Measurements from ENCODE around the gene PRKAR1B.

PRKAR1B gene

DNA sequence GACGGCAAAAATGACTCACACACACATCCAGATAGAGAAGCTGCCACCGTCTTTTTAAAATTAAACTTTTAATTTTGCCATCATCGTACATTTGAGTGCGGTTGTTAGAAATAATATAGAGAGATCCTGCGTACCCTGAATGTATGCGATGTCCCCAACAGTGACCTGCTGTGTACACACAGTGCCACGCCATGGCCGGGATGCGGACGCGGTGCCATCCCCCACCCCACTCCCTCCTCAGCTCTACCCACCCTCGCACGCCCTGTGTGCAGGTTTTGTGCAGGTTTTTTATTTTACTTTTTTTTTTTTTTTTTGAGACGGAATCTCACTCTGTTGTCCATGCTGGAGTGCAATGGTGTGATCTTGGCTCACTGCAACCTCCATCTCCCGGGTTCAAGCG, 148.7 kb downstream of the PRKAR1B start:
- Histone ChIP-seq H3K9me3 (ENCODE audit: control insufficient read depth, insufficient read depth, low read depth, low read length) (no peaks in the 10 kb centered on the region), H3K4me3 (ENCODE audit: low read depth, low read length) (no peak overlapping the region), H3K4me1 (ENCODE audit: control insufficient read depth, insufficient read depth, low read length) (no peaks in the 10 kb centered on the region), H3K36me3 (ENCODE audit: control insufficient read depth in 2 of 2, insufficient read depth in 1 of 2, low read length in 2 of 2) (no peaks in the 10 kb centered on the region), H3K27ac (ENCODE audit: extremely low read depth, low read depth, low read length) (no peak overlapping the region)
- TF ChIP-seq HOXC10 (CRISPR knock-in tag; IDR thresholded peaks at IDR 0.05): no peak
- TF ChIP-seq ZNF837 (tag by site-specific recombination; IDR thresholded peaks at IDR 0.05): no peak
- TF ChIP-seq, protein P1, sequence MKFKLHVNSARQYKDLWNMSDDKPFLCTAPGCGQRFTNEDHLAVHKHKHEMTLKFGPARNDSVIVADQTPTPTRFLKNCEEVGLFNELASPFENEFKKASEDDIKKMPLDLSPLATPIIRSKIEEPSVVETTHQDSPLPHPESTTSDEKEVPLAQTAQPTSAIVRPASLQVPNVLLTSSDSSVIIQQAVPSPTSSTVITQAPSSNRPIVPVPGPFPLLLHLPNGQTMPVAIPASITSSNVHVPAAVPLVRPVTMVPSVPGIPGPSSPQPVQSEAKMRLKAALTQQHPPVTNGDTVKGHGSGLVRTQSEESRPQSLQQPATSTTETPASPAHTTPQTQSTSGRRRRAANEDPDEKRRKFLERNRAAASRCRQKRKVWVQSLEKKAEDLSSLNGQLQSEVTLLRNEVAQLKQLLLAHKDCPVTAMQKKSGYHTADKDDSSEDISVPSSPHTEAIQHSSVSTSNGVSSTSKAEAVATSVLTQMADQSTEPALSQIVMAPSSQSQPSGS (tag by site-specific recombination; IDR thresholded peaks at IDR 0.05; ENCODE audit: low read depth): no peak
- TF ChIP-seq ZFP69B (tag by site-specific recombination; IDR thresholded peaks at IDR 0.05): no peak
- no peak for TF ChIP-seq ZNF121 (tag by site-specific recombination; IDR thresholded peaks at IDR 0.05)
- TF ChIP-seq ZNF175 (tag by site-specific recombination; IDR thresholded peaks at IDR 0.05): no peak
- TF ChIP-seq ZNF433 (tag by site-specific recombination; IDR thresholded peaks at IDR 0.05; ENCODE audit: low read depth): no peak
- no peak for TF ChIP-seq ZNF544 (tag by site-specific recombination; IDR thresholded peaks at IDR 0.05)
- TF ChIP-seq ZNF169 (tag by site-specific recombination; IDR thresholded peaks at IDR 0.05): no peak
- no peak for TF ChIP-seq ZNF510 (tag by site-specific recombination; IDR thresholded peaks at IDR 0.05; ENCODE audit: insufficient replicate concordance)
- ChIA-PET CTCF (no interaction called here), POLR2A (no interaction called here)

DNA sequence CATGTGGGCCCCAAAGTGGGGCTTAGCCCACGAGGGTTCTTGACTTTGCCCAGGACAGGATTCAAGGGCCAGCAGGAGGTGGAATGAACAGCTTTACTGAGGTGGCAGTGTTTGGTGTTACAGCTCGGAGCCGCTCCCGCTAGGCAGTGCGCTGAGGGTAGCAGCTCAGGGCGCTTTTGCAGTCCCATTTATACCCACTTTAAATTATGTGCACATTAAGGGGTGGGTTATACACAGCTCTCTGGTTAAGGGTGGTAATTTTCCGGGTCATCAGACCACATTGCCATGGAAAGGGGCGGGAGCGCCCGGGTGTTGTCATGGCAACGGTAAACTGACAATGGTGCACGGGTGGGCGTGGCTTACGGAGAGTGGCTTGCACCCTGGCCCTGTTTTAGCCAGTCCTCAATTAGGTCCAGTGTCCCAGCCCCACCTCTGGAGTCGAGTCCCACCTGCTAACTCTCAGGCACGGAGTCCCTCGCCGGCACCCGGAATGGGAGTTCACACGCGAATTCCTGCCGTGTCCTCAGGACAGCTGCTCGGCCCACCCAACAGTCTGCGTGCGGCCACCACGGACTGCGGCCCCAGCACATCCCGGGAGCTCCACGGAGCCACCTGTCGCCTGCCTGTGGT, 149.2 kb downstream of the PRKAR1B start:
- CTCF ChIA-PET: no interaction called here
- peak; percentile 42; the same call in 1 of the 2 replicates for TF ChIP-seq SCRT2 (tag by site-specific recombination; IDR thresholded peaks at IDR 0.05)
- no peak for TF ChIP-seq ZNF23 (tag by site-specific recombination; IDR thresholded peaks at IDR 0.05; ENCODE audit: borderline replicate concordance)
- no peak for TF ChIP-seq MEIS1 (CRISPR knock-in tag; IDR thresholded peaks at IDR 0.05; ENCODE audit: borderline replicate concordance)
- TF ChIP-seq KLF17 (tag by site-specific recombination; IDR thresholded peaks at IDR 0.05): no peak
- no peak for TF ChIP-seq ZSCAN30 (tag by site-specific recombination; IDR thresholded peaks at IDR 0.05)

DNA sequence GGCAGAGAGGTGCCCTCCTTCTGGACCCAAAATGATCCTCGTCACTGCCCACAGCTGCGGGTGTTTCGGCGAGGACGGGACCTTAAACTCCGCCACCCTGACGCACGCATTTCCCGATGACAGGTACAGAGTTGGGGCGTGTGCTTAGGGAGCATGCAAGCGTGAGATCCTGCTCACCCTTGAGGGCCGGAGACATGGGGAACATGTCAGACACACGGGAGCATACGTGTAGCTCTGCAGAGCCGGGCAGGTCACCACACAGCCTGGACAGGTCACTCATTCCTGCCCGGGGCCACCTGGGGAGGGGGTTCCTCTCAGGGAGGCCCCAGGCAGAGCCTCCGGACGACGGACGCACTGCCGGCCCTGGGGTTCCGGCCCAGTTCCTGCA, 149.8 kb downstream of the PRKAR1B start:
- Histone ChIP-seq H3K27ac (ENCODE audit: extremely low read depth, low read depth, low read length) (no peak overlapping the region), H3K4me1 (ENCODE audit: control insufficient read depth, insufficient read depth, low read length) (no peaks in the 10 kb centered on the region), H3K4me3 (ENCODE audit: low read depth, low read length) (no peak overlapping the region), H3K36me3 (ENCODE audit: control insufficient read depth in 2 of 2, insufficient read depth in 1 of 2, low read length in 2 of 2) (no peaks in the 10 kb centered on the region), H3K9me3 (ENCODE audit: control insufficient read depth, insufficient read depth, low read depth, low read length) (no peaks in the 10 kb centered on the region)
- ChIA-PET CTCF (no interaction called here), POLR2A (no interaction called here)
- no peak for TF ChIP-seq ZNF521 (tag by site-specific recombination; IDR thresholded peaks at IDR 0.05)
- TF ChIP-seq ZBTB1 (tag by site-specific recombination; IDR thresholded peaks at IDR 0.05): no peak
- TF ChIP-seq, protein P2, sequence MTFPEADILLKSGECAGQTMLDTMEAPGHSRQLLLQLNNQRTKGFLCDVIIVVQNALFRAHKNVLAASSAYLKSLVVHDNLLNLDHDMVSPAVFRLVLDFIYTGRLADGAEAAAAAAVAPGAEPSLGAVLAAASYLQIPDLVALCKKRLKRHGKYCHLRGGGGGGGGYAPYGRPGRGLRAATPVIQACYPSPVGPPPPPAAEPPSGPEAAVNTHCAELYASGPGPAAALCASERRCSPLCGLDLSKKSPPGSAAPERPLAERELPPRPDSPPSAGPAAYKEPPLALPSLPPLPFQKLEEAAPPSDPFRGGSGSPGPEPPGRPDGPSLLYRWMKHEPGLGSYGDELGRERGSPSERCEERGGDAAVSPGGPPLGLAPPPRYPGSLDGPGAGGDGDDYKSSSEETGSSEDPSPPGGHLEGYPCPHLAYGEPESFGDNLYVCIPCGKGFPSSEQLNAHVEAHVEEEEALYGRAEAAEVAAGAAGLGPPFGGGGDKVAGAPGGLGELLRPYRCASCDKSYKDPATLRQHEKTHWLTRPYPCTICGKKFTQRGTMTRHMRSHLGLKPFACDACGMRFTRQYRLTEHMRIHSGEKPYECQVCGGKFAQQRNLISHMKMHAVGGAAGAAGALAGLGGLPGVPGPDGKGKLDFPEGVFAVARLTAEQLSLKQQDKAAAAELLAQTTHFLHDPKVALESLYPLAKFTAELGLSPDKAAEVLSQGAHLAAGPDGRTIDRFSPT (tag by site-specific recombination; IDR thresholded peaks at IDR 0.05): no peak
- TF ChIP-seq ZBTB49 (tag by site-specific recombination; IDR thresholded peaks at IDR 0.05; ENCODE audit: low read depth): no peak
- TF ChIP-seq ZNF791 (tag by site-specific recombination; IDR thresholded peaks at IDR 0.05): no peak
- TF ChIP-seq, protein P3, sequence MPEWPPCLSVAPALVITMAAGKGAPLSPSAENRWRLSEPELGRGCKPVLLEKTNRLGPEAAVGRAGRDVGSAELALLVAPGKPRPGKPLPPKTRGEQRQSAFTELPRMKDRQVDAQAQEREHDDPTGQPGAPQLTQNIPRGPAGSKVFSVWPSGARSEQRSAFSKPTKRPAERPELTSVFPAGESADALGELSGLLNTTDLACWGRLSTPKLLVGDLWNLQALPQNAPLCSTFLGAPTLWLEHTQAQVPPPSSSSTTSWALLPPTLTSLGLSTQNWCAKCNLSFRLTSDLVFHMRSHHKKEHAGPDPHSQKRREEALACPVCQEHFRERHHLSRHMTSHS (tag by site-specific recombination; IDR thresholded peaks at IDR 0.05): no peak
- TF ChIP-seq ZNF366 (tag by site-specific recombination; conservative IDR thresholded peaks at IDR 0.05): no peak
- TF ChIP-seq, protein P4, sequence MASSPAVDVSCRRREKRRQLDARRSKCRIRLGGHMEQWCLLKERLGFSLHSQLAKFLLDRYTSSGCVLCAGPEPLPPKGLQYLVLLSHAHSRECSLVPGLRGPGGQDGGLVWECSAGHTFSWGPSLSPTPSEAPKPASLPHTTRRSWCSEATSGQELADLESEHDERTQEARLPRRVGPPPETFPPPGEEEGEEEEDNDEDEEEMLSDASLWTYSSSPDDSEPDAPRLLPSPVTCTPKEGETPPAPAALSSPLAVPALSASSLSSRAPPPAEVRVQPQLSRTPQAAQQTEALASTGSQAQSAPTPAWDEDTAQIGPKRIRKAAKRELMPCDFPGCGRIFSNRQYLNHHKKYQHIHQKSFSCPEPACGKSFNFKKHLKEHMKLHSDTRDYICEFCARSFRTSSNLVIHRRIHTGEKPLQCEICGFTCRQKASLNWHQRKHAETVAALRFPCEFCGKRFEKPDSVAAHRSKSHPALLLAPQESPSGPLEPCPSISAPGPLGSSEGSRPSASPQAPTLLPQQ (tag by site-specific recombination; IDR thresholded peaks at IDR 0.05): no peak
- TF ChIP-seq ZNF658 (tag by site-specific recombination; IDR thresholded peaks at IDR 0.05): no peak

More for the DNA sequence above, 149.2 kb downstream of the PRKAR1B start:
- no peaks in the 10 kb centered on the region for H3K4me1 ChIP-seq (ENCODE audit: control insufficient read depth, insufficient read depth, low read length)
- no peak overlapping the region for H3K4me3 ChIP-seq (ENCODE audit: low read depth, low read length)
- H3K27ac ChIP-seq (ENCODE audit: extremely low read depth, low read depth, low read length): no peak overlapping the region
- POLR2A ChIA-PET: no interaction called here
- H3K9me3 ChIP-seq (ENCODE audit: control insufficient read depth, insufficient read depth, low read depth, low read length): no peaks in the 10 kb centered on the region
- H3K36me3 ChIP-seq (ENCODE audit: control insufficient read depth in 2 of 2, insufficient read depth in 1 of 2, low read length in 2 of 2): no peaks in the 10 kb centered on the region
